Measurements from ENCODE around the gene FGF19. TPM values are rescaled to one million over a fixed set of nuclear protein-coding genes. Genes with fewer than 3 reads are reported as not detected.

Gene FGF19
- total RNA-seq, 2 donors from 2014 or later: not detected

GRCh38 chr11:69729252-69729651 is 25.4 kb upstream of the FGF19 start:
- intact Hi-C loops (cut with DNase I): no loop called here
- Histone ChIP-seq H3K36me3 (replicated peaks in 1 of 2; ENCODE audit: insufficient read depth in 1 of 2, low read depth in 2 of 2) (no peaks in the 10 kb centered on the region), H3K27me3 (no peaks in the 10 kb centered on the region), H3K9me3 (peaks cover 0 to 5% (median 0%) of the 10 kb centered on the region in 3 donors), H3K4me1 (no peaks in the 10 kb centered on the region), H3K27ac (no peak overlapping the region), H3K4me3 (no peak overlapping the region)
- ATAC-seq (no peak), DNase-seq (no peak)
- TF ChIP-seq CTCF (IDR thresholded peaks at IDR 0.05) (no peak), POLR2A (IDR thresholded peaks at IDR 0.05) (no peak)
- 70 to 77% methylated on average over 6 to 9 of the region's 9 CpGs for WGBS, 2 donors

- TF ChIP-seq POLR2A (IDR thresholded peaks at IDR 0.05): no peak
- no peak for TF ChIP-seq CTCF (IDR thresholded peaks at IDR 0.05)
- Histone ChIP-seq H3K27me3 (no peaks in the 10 kb centered on the region), H3K27ac (no peak overlapping the region), H3K4me1 (no peaks in the 10 kb centered on the region), H3K36me3 (replicated peaks in 1 of 2; ENCODE audit: insufficient read depth in 1 of 2, low read depth in 2 of 2) (no peaks in the 10 kb centered on the region), H3K4me3 (no peak overlapping the region), H3K9me3 (no peaks in the 10 kb centered on the region)
- DNase-seq: no peak
- WGBS, 2 donors: 73% methylated on average over 10 of the region's 10 CpGs; no CpG with 5 or more reads in 1 of the 2 donors
- intact Hi-C loops (cut with DNase I): no loop called here
- ATAC-seq: no peak
Measured at GRCh38 chr11:69727266-69727665, 23.4 kb upstream of the FGF19 start.

- DNase-seq: no peak
- Histone ChIP-seq H3K9me3 (no peaks in the 10 kb centered on the region), H3K27me3 (no peaks in the 10 kb centered on the region), H3K36me3 (replicated peaks in 1 of 2; ENCODE audit: insufficient read depth in 1 of 2, low read depth in 2 of 2) (no peaks in the 10 kb centered on the region), H3K4me3 (no peak overlapping the region), H3K4me1 (no peaks in the 10 kb centered on the region), H3K27ac (no peak overlapping the region)
- no peak for TF ChIP-seq CTCF (IDR thresholded peaks at IDR 0.05)
- intact Hi-C loops (cut with DNase I): no loop called here
- no peak for ATAC-seq
- WGBS, 2 donors: 47 to 51% methylated on average over 2 to 18 of the region's 18 CpGs
Measured at GRCh38 chr11:69726481-69726880, 22.7 kb upstream of the FGF19 start.

GRCh38 chr11:69726019-69726418 is 22.2 kb upstream of the FGF19 start:
- TF ChIP-seq CTCF (IDR thresholded peaks at IDR 0.05): no peak
- no peak for TF ChIP-seq POLR2A (IDR thresholded peaks at IDR 0.05)
- Histone ChIP-seq H3K9me3 (no peaks in the 10 kb centered on the region), H3K27me3 (no peaks in the 10 kb centered on the region), H3K27ac (no peak overlapping the region), H3K4me3 (no peak overlapping the region), H3K4me1 (no peaks in the 10 kb centered on the region), H3K36me3 (replicated peaks in 1 of 2; ENCODE audit: insufficient read depth in 1 of 2, low read depth in 2 of 2) (no peaks in the 10 kb centered on the region)
- WGBS, 2 donors: 57 to 66% methylated on average over 5 to 9 of the region's 9 CpGs
- intact Hi-C loops (cut with DNase I): no loop called here
- no peak for ATAC-seq
- DNase-seq: no peak

GRCh38 chr11:69721745-69722144 is 17.9 kb upstream of the FGF19 start:
- DNase-seq: peak; percentile 21 to 49 (median 36)
- 11 to 12% methylated on average over 8 to 9 of the region's 9 CpGs for WGBS, 2 donors

More at GRCh38 chr11:69721745-69722144, 17.9 kb upstream of the FGF19 start:
- no peaks in the 10 kb centered on the region for H3K36me3 ChIP-seq (replicated peaks in 1 of 2; ENCODE audit: insufficient read depth in 1 of 2, low read depth in 2 of 2)
- no peak overlapping the region for H3K4me3 ChIP-seq
- ATAC-seq: peak; percentile 35
- H3K27ac ChIP-seq: no peak overlapping the region
- H3K4me1 ChIP-seq: no peaks in the 10 kb centered on the region
- no peaks in the 10 kb centered on the region for H3K9me3 ChIP-seq
- peak in 6 of 7 experiments; percentile 13 to 36 (median 30) for TF ChIP-seq CTCF (IDR thresholded peaks at IDR 0.05)
- TF ChIP-seq POLR2A (IDR thresholded peaks at IDR 0.05): no peak
- intact Hi-C loops (cut with DNase I): no loop called here
- peaks cover 0 to 3% of the 10 kb centered on the region in 2 donors for H3K27me3 ChIP-seq

Measured in body of pancreas (tissue), 4 donors.